Lung (tissue), 12 donors: ENCODE measurements around the gene ARHGAP18. TPM values are rescaled to one million over a fixed set of nuclear protein-coding genes. Genes with fewer than 3 reads are reported as not detected.

Experiments
- ATAC-seq: fragments of 200-7000 bp; cut with Tn5 transposase; one replicate; pipeline ENCODE4 v1.9.1; 2020; ENCODE audit warnings: moderate number of reproducible peaks; ENCODE audit not compliant: insufficient read depth, low FRiP score
- DNase-seq, 3 donors: peaks; one replicate each; pipeline ENCODE4 v3.0.0-alpha.2; 2013 to 2017
- H3K27ac ChIP-seq, 2 donors: one replicate each; pipeline ENCODE4 v1.5.1; 2013; ENCODE audit warnings: mild to moderate bottlenecking in 2 of 2, moderate library complexity in 2 of 2, control low read depth in 1 of 2, inconsistent platforms in 1 of 2, low read depth in 1 of 2, low read length in 1 of 2
- H3K27me3 ChIP-seq, 3 donors: one replicate each; pipeline ENCODE4 v1.5.1; 2013; ENCODE audit warnings: low read length in 2 of 3; ENCODE audit not compliant: control insufficient read depth in 3 of 3, insufficient read depth in 3 of 3
- H3K36me3 ChIP-seq, 4 donors: one replicate each; pipeline ENCODE4 v1.5.1; 2013; ENCODE audit warnings: low read length in 4 of 4, mild to moderate bottlenecking in 1 of 4, moderate library complexity in 1 of 4; ENCODE audit not compliant: control insufficient read depth in 4 of 4, insufficient read depth in 4 of 4
- H3K4me1 ChIP-seq, 5 donors: one replicate each; pipeline ENCODE4 v1.5.1; 2013; ENCODE audit warnings: low read length in 5 of 5, mild to moderate bottlenecking in 2 of 5, moderate library complexity in 1 of 5; ENCODE audit not compliant: control insufficient read depth in 5 of 5, insufficient read depth in 5 of 5
- H3K4me3 ChIP-seq: one replicate; pipeline ENCODE4 v1.5.1; 2013; ENCODE audit warnings: mild to moderate bottlenecking, control low read depth, moderate library complexity
- H3K9ac ChIP-seq, 2 donors: one replicate each; pipeline ENCODE4 v1.5.1; 2013; ENCODE audit warnings: low read length in 2 of 2, control low read depth in 1 of 2; ENCODE audit not compliant: insufficient read depth in 1 of 2
- H3K9me3 ChIP-seq, 4 donors: one replicate each; pipeline ENCODE4 v1.5.1; 2013; ENCODE audit warnings: low read length in 3 of 4, mild to moderate bottlenecking in 1 of 4, moderate library complexity in 1 of 4; ENCODE audit not compliant: control insufficient read depth in 4 of 4, insufficient read depth in 3 of 4
- CTCF ChIP-seq: IDR thresholded peaks from 2 replicates; pipeline ENCODE4 v1.5.1; 2012; ENCODE audit warnings: mild to moderate bottlenecking; ENCODE audit errors: control extremely low read depth, extremely low read depth
- WGBS, 2 donors: extraction: QIAGEN DNeasy Blood & Tissue Kit; methylation state at CpG; one replicate each; pipeline ENCODE4 v1.1.7; 2013; 5-methylcytosine and 5-hydroxymethylcytosine counted together
- polyA plus RNA-seq, 2 donors: library from polyadenylated mRNA; stranded (reverse); fragments of 200-250 nt; gene quantifications; one replicate each; pipeline ENCODE4 v1.2.1, GENCODE V29; 2013
- total RNA-seq, 2 donors: library from RNA; depleted of rRNA in 1 of 2; stranded (reverse); fragments of >200 nt in 1 of 2; gene quantifications; one replicate each; pipeline ENCODE4 v1.2.1, GENCODE V29; 2014 to 2021
- donor health status: control.
- donor health status: control.
- donor health status: Bipolar disorder and iron deficiency.
- donor health status: healthy.
- donor health status: DM: yes; HTN: yes; CAD: no.

The ARHGAP18 gene
- total and polyA plus RNA-seq, 4 donors, result 16.4 to 70.7 (median 33.0) TPM

DNA sequence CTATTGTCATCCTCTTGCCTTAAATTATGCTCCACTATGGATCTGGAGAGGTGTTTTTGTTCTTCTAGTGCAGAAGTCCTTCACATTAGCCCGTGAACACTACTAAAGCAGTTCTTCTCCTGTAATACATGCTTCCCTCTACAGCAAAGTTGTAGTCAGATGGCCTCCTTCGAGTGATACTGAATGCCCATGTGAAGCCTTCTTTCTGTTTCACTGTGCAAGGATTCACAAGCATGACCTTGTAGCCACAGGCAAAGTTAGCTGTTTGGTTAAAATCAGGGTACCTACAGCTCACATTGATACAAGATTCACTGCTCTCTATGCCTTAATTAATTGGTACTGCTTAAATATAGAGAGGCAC is 47.6 kb downstream of the ARHGAP18 start:
- Histone ChIP-seq H3K9me3 (no peaks in the 10 kb centered on the region), H3K4me3 (no peak overlapping the region), H3K27ac (no peak overlapping the region), H3K9ac (no peak overlapping the region), H3K27me3 (no peaks in the 10 kb centered on the region), H3K4me1 (peaks cover 0 to 9% (median 0%) of the 10 kb centered on the region in 5 donors), H3K36me3 (no peaks in the 10 kb centered on the region)
- WGBS, 2 donors, result 51 to 77% methylated on average over 2 of the region's 2 CpGs
- no peak for TF ChIP-seq CTCF
- ATAC-seq (no peak), DNase-seq (no peak)

GRCh38 chr6:129661536-129662405 is 48.2 kb downstream of the ARHGAP18 start:
- no peak overlapping the region for H3K4me3 ChIP-seq
- ATAC-seq, result no peak
- no peak overlapping the region for H3K27ac ChIP-seq
- 87 to 89% methylated on average over 7 of the region's 7 CpGs for WGBS, 2 donors
- H3K9me3 ChIP-seq, result no peaks in the 10 kb centered on the region
- DNase-seq, result peak in 1 of 3 donors; percentile 43
- H3K36me3 ChIP-seq, result no peaks in the 10 kb centered on the region
- no peak for TF ChIP-seq CTCF
- H3K9ac ChIP-seq, result no peak overlapping the region
- peaks cover 0 to 9% (median 0%) of the 10 kb centered on the region in 5 donors for H3K4me1 ChIP-seq
- no peaks in the 10 kb centered on the region for H3K27me3 ChIP-seq

DNA sequence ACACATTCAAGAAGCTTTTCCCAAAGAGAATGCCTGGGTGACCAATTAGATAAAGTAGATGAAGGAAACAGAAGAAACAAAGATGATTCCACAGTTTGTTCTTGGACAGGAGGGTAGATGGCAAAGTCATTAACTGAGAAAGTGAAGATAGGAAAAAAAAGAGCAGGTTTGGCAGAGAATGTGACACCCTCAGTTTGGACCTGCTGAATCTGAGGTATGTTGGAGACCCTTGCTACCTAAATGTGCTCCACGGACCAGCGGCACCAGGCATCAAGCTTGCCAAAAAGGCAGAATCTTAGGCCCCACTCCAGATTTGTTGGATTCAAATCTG is 49.7 kb downstream of the ARHGAP18 start:
- peaks cover 0 to 5% (median 0%) of the 10 kb centered on the region in 5 donors for H3K4me1 ChIP-seq
- ATAC-seq (no peak), DNase-seq (no peak)
- no peak overlapping the region for H3K4me3 ChIP-seq
- TF ChIP-seq CTCF, result no peak
- no peaks in the 10 kb centered on the region for H3K27me3 ChIP-seq
- WGBS, 2 donors, result 77 to 94% methylated on average over 2 of the region's 2 CpGs
- no peak overlapping the region for H3K9ac ChIP-seq
- H3K36me3 ChIP-seq, result no peaks in the 10 kb centered on the region
- peak overlapping the region; percentile 10 to 30 for H3K27ac ChIP-seq
- no peaks in the 10 kb centered on the region for H3K9me3 ChIP-seq
